Testis (tissue), 3 donors: ENCODE measurements around the gene WNK2. TPM values are rescaled to one million over a fixed set of nuclear protein-coding genes. Genes with fewer than 3 reads are reported as not detected.
A peak's percentile ranks its signal among the peaks of the same experiment; 100 is the strongest.

Source experiments
- DNase-seq: peaks from one replicate; pipeline ENCODE4 v3.0.0-alpha.2; 2019
- H3K27ac ChIP-seq, 2 donors: fragments of 200-600 bp; sonication (generic); one replicate each; pipeline ENCODE4 v1.5.1; 2019
- H3K27me3 ChIP-seq: fragments of 200-600 bp; sonication (generic); one replicate; pipeline ENCODE4 v1.5.1; 2019
- H3K36me3 ChIP-seq: fragments of 200-600 bp; sonication (generic); one replicate; pipeline ENCODE4 v1.5.1; 2017; ENCODE audit warnings: low read depth; ENCODE audit errors: missing control alignments
- H3K4me1 ChIP-seq: fragments of 200-600 bp; sonication (generic); one replicate; pipeline ENCODE4 v1.5.1; 2019
- H3K4me3 ChIP-seq, 2 donors: fragments of 200-600 bp; sonication (generic); one replicate each; pipeline ENCODE4 v1.5.1; 2017 to 2019
- H3K9me3 ChIP-seq: fragments of 200-600 bp; sonication (generic); one replicate; pipeline ENCODE4 v1.5.1; 2017
- CTCF ChIP-seq, 3 experiments: fragments of 450-650 bp in 2 of 3; fragments of 200-600 bp in 1 of 3; sonication (generic) in 1 of 3; IDR thresholded peaks; one replicate each; pipeline ENCODE4 v1.5.1; 2016 to 2019; ENCODE audit warnings: antibody characterized with exemption in 3 of 3, mild to moderate bottlenecking in 2 of 3, moderate library complexity in 1 of 3
- POLR2A ChIP-seq: fragments of 450-650 bp; IDR thresholded peaks from one replicate; pipeline ENCODE4 v1.6.1; 2017; ENCODE audit warnings: antibody characterized with exemption, mild to moderate bottlenecking, moderate library complexity
- WGBS, 2 donors: methylation state at CpG; one replicate each; pipeline ENCODE4 v1.1.5; 2018; 5-methylcytosine and 5-hydroxymethylcytosine counted together
- intact Hi-C: fragments of 100-400 bp; cut with DNase I; formaldehyde crosslinking; loops from one replicate; pipeline ENCODE4 v1.15.1; 2023; ENCODE audit warnings: low total_unique reads
- polyA plus RNA-seq: library from polyadenylated mRNA; stranded (reverse); fragments of 350-450 nt; fragmentation: Illumina TruSeq; extraction: RNeasy Lipid Tissue Mini Kit (QIAGEN cat#74804); gene quantifications from one replicate; pipeline ENCODE4 v1.2.3, GENCODE V29; 2014; ENCODE audit warnings: low read depth, low replicate concordance; ENCODE audit not compliant: insufficient read depth
- total RNA-seq, 2 donors: library from RNA; depleted of rRNA; stranded (reverse); fragments of >200 nt; gene quantifications; one replicate each; pipeline ENCODE4 v1.2.3, GENCODE V29; 2016

The WNK2 gene
- total and polyA plus RNA-seq, 3 donors from 2014 or later, result 29.0 to 91.1 (median 50.5) TPM

GRCh38 chr9:93261735-93262523 is 78.0 kb downstream of the WNK2 start:
- H3K4me3 ChIP-seq, result no peak overlapping the region
- 96 to 97% methylated on average over 18 to 25 of the region's 26 CpGs for WGBS, 2 donors
- H3K27ac ChIP-seq, result no peak overlapping the region
- no peaks in the 10 kb centered on the region for H3K4me1 ChIP-seq
- DNase-seq, result peak; percentile 10
- H3K27me3 ChIP-seq, result no peaks in the 10 kb centered on the region
- no peaks in the 10 kb centered on the region for H3K36me3 ChIP-seq
- TF ChIP-seq POLR2A, result no peak
- no peak for TF ChIP-seq CTCF (IDR thresholded peaks at IDR 0.05)
- H3K9me3 ChIP-seq, result no peaks in the 10 kb centered on the region
- intact Hi-C loops, result no loop called here

- Histone ChIP-seq H3K9me3 (no peaks in the 10 kb centered on the region), H3K4me3 (no peak overlapping the region), H3K4me1 (no peaks in the 10 kb centered on the region), H3K27me3 (no peaks in the 10 kb centered on the region), H3K36me3 (no peaks in the 10 kb centered on the region), H3K27ac (no peak overlapping the region)
- intact Hi-C loops, result no loop called here
- WGBS, 2 donors, result 87 to 95% methylated on average over 13 to 19 of the region's 19 CpGs
- peak; percentile 13 for DNase-seq
- no peak for TF ChIP-seq CTCF (IDR thresholded peaks at IDR 0.05)
- TF ChIP-seq POLR2A, result no peak
Observed at GRCh38 chr9:93262537-93263310, 78.8 kb downstream of the WNK2 start.

- TF ChIP-seq POLR2A (no peak), CTCF (IDR thresholded peaks at IDR 0.05) (no peak)
- intact Hi-C loops, result no loop called here
- H3K4me1 ChIP-seq, result no peaks in the 10 kb centered on the region
- peak; percentile 9 for DNase-seq
- no peaks in the 10 kb centered on the region for H3K27me3 ChIP-seq
- no peaks in the 10 kb centered on the region for H3K36me3 ChIP-seq
- H3K27ac ChIP-seq, result no peak overlapping the region
- WGBS, 2 donors, result 88 to 92% methylated on average over 38 to 41 of the region's 41 CpGs
- no peak overlapping the region for H3K4me3 ChIP-seq
- H3K9me3 ChIP-seq, result no peaks in the 10 kb centered on the region
Observed at GRCh38 chr9:93263334-93264229, 79.6 kb downstream of the WNK2 start.

- 93 to 94% methylated on average over 10 to 14 of the region's 14 CpGs for WGBS, 2 donors
- Histone ChIP-seq H3K4me3 (no peak overlapping the region), H3K4me1 (no peaks in the 10 kb centered on the region), H3K27me3 (no peaks in the 10 kb centered on the region), H3K9me3 (no peaks in the 10 kb centered on the region), H3K36me3 (no peaks in the 10 kb centered on the region), H3K27ac (no peak overlapping the region)
- no peak for TF ChIP-seq POLR2A
- TF ChIP-seq CTCF (IDR thresholded peaks at IDR 0.05), result no peak
- intact Hi-C loops, result no loop called here
- peak; percentile 9 for DNase-seq
Observed at GRCh38 chr9:93264338-93265125, 80.6 kb downstream of the WNK2 start.
